Activated naive CD4-positive, alpha-beta T cell treated with anti-CD3 and anti-CD28 coated beads, Interleukin-2, amount 50 U/mL, for 16 hours (primary cell): ENCODE data around the gene KLF16.

Source experiments
- DNase-seq: peaks from one replicate; pipeline ENCODE4 v3.0.0-alpha.2; 2020

KLF16 gene

DNA sequence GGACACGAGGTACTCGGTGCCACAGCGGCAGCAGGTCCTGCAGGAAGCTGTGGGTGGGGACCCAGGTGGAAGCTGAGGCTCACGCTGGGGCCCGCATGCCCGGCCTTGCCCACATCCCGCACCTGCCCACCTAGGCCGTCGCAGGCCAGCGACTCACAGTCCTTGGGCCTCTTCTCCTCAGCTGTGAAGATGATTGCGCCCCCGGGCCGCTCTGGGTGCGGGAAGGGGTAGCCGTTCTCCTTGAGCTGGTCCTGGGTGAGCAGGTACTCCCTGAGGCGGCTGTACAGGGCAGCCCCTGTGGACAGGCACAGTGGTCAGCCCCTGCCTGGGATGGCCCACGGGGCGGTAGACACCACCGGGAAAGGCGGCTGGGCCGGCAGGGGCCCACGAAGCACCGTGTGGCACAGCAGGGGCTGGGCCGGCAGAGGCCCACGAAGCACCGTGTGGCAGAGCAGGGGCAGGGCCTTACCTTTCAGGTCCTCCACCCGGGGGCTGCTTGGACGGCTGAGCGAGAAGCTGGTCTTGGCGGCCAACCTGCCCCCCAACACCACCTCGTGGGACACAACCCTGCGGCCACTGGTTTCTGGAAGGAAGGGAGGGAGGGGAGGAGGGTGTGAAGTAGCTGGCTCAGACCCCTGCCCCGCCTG lies 44.7 kb downstream of the KLF16 start:
- DNase-seq: no peak

DNA sequence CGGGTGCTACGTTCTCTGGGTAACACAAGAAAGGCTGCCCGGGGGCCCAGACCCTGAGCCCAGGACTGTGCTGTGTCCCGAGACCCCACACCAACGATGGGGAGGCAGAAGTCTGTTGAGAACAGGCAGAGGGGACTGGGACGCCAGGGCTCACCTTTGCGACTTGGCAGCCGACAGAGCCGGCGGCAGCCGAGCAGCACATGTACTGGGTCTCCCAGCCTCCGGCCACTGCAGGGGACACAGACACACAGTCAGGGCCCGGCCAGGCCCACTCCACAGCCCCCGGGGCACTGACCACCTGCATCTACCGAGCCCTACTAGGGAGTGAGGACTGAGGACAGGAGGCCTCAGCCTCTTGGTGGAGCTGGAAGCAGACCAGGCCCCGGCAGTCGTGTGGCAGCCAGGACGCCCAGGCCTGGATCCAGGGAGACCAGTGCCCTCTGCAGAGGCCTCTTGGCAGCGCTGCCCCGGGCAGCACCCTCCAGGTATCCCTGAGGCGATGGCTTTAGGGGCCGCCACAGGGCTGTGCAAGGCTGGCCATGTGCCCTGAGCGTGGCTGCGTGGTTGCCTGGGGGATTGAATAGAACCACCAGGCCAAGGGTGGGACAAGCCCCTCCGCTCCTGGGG lies 45.7 kb downstream of the KLF16 start:
- no peak for DNase-seq

DNA sequence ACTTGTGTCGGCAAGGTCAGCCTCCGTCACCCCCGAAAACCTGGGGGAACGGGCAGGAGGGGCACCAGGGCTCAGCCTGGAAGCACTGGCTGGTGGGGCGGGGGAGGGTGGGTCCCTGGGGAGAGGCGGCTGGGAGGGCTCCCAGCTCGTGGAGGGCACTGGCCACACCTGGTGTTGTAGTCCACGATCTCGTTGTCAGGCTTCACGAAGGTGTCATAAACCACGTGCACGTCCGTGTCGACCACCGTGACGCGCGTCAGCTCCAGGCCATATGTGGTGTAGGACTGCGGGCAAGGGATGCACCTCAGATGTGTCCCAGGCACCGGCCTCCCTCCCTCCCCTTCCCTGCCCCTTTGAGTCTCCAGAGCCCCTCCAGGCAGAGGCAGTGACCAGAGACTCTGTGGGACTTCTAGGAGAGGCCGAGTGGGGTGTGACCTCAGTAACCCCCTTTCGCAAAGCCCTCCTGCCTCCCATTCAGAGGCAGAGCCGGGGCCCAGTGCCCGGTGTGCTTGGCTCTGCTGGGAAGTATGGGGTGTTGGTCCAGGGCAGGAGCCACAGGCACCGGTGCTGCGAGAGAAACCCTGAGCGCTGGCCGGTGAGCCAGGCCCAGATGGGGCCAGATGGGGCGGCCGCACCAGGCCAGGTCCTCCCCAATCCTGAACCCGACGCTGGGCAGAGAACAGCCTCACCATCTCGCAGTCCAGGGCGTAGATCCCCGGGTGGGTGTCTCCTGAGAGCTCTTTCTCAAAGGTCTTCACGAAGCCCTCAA lies 46.7 kb downstream of the KLF16 start:
- no peak for DNase-seq

DNA sequence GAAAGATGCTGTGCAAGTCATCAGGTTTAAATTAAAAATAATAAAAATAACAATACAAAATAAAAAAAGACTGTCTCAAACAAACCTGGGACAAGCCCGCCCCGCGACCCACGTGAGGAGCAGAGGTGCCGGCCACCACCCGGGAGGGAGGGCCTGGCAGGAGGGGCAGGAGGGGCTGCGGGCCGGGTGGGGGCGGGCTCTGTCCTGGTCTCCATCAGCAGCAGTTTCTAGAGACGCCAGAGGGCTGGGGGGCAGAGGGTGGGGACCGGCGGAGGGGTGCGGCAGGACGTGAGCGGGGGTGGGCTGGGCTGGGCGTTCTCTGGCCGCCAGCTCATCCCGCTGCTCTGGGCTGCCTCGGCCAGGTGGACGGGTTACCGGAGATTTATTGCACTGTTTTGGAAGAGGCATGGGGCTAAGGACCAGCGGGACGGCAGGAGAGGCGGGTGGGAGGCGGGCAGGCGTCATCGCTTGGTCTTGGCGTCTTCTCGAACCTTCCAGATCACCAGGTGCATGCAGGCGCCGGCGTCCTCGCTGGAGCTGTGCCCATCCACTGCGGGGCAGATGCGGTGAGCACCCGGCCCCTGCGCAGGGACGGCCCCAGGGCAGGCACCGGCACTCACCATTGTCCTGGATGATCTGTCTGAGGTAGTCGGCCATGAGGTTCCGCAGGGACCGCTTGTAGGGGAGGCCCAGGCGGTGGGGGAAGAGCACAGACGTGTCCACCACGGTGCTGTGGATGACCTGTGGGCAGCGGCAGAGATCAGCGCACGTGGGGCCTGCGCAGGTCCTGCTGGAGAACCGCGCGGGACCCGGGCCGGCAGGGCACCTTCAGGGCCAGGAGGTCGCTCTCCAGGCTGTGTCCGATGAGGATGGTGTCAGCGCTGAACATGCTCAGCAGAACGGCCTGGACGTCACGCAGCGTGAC lies 47.5 kb downstream of the KLF16 start:
- DNase-seq: no peak

DNA sequence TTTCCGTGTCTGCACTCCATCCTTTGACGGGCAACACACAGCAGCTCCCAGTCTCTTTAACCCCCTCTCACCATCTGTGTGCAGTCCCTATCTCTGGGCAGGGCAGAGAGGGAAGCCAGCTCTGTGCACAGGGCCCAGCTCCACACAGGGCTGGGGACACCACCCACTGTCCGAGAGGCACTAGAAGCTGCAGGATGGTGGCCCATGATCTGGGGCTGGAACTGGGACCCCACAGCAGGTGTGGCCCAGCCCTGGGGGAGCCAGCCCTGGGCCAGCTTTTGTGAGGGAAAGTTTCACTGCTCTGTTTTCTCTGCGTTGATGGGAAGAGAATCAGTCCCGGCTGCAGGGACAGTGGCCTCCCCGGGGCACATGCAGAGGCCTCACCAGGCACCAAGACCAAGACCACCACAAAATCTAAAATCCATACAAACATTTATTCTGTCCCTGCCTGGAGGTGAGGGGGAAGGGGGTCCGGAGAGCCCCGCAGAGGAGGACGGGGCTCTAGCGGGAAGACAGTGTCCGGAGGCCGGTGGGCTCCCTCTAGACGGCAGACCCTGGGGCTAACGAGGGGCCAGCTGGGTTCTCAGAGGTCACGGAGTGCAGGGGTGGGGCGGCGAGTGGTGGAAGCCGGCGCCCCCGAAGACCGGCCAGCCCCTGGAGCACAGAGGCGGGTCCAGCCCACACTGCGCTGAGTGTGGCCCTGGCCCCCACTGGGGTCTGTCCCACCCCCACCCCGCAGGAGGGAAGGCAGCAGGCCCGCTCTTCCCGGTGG lies 48.4 kb downstream of the KLF16 start:
- DNase-seq: no peak

DNA sequence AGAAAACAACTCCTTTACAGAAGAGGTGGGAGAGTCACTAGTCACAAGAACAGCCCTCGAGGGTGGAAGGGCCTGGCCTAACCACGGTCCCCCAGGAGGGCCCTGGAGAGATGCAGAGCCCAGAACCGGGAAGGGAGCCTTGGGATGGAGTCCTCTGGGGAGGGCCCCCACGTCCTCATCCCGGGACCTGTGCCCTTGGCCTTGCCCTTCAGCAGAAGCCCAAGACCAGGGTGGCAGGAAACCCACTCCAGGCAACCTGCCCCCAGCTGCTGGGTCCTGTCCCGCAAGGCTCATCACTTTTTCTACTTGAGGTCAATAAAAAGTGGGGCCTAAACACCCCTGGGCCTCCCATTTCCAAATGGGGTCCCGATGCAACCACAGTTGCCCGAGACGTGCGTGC lies 49.0 kb downstream of the KLF16 start:
- DNase-seq: no peak

DNA sequence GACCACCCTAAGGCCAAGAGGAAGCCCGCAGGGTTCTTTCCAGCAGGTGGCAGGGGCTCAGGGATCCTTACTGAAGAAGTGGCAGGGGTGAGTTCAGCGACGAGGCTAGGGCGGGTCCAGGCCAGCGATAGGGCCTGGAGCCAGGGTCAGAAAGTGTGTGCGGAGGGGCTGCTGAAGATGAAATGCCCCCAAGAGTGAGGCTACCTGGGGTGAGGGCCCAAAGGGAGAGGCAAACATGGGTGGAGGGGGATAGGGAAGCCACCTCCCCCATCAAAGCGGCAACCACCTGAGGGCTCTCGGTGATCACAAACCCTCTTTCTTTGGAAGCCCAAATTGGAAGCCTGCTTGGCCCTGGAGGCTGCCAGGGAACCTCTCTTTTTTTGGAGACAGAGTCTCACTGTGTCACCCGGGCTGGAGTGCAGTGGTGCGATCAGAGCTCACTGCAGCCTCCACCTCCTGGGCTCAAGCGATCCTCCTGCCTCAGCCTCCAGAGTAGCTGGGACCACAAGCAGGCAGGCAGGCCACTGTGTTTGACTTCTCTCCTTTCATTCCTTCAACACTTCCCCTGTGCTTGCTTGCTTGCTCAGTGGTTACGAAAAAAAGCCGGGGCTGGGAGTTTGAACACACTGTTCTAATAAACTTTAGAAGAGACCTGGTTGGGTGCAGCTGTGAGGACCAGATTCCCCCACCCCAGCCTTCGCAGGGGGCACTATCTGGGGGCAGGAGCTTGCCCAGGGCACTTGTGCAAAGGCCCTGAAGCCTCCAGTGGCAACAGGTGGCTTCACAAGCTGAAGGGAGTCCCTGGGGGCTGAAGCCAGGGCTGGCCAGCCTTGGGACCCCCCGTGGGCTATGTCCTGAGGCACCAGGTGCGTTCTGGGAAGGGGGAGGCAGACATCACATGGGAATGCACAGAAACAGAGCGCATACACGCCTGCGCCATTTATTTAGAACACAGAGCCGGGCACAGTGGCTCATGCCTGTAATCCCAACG lies 49.9 kb downstream of the KLF16 start:
- DNase-seq: no peak

DNA sequence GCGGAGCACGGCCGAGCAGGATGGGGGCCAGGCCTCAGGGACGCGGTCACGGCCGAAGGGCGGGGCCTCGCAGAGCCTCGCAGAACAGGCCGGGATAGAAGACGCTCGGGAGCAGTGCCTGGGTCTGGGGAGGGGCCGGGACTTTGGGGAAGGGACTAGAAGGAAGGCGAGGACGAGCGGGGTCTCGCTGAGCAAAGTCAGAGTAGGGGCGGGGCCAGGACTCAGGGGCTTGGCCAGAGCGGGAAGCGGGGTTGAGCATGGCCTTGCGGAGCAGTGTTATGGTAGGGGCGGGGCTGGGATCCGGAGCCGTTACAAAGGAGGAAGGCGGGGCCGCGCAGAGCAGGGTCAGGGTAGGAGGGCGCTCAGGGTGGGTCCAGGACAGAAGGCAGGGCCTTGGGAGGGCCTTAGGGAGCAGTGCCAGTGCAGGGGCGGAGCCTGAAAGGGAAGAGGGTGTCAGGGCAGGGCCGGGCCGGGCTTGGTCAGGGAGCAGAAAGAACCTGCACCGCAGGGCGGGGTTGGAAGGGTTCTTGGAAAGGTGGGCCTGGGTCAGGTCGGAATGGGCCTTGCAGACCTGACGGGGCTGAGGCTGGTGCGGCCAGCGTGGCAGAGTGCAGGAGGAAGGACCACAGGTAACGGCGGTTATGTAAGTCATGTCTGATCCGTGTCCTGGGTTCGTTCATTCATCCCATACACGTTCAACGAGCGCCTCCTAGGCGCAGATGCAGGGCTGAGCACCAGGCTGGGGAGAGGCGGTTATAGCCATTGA lies 50.8 kb downstream of the KLF16 start:
- peak; percentile 80 for DNase-seq

DNA sequence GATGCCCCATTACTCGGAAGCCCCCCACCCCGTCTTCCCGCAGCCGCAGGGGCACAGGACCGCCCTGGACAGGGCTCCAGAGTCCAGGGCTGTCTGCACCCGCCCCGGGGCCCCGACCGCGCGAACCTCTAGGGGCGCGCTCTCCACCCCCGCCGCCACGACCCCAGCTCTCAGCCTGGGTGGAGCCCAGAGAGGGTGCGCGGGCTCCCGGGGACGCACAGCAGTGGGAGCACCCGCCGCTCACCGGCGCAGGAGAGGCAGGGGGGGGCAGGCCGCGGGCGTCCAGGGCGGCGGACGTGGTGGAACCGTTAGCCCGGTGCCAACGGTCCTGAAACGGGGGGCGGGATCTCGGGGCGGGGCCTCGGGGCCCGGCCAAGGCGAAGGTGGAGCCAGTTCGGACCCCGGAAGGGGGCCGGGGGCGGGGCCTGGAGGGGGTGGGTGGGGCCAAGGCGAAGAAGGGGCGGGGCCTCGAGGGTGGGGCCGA lies 51.4 kb downstream of the KLF16 start, which contains the start of gene ATP8B3:
Gene ATP8B3, minus strand, starts transcription at position 335 of the 484 bp plus-strand sequence. CDS start 540 bp downstream, outside the sequence.
- DNase-seq: no peak

DNA sequence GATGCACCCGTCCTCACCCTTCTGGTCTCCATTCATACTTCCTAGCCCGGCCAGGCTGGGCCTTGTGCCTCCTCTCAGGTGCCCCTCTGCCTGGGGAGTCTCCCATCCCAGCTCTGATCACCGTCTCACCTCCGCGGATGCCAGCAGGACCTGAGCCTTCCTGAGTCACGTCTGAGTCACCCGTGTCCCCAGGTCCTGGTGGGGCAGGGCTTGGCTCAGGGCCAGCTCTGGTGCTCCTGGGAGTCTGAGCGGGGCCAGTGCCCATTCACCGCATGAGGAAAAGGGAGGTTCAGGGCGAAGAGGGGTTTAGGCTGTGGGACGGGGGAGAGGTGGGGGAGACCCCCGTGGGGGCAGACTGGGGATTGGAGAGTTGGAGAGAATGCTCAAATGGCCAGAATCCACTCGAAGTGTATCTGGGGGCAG lies 51.9 kb downstream of the KLF16 start:
- peak; percentile 50 for DNase-seq

DNA sequence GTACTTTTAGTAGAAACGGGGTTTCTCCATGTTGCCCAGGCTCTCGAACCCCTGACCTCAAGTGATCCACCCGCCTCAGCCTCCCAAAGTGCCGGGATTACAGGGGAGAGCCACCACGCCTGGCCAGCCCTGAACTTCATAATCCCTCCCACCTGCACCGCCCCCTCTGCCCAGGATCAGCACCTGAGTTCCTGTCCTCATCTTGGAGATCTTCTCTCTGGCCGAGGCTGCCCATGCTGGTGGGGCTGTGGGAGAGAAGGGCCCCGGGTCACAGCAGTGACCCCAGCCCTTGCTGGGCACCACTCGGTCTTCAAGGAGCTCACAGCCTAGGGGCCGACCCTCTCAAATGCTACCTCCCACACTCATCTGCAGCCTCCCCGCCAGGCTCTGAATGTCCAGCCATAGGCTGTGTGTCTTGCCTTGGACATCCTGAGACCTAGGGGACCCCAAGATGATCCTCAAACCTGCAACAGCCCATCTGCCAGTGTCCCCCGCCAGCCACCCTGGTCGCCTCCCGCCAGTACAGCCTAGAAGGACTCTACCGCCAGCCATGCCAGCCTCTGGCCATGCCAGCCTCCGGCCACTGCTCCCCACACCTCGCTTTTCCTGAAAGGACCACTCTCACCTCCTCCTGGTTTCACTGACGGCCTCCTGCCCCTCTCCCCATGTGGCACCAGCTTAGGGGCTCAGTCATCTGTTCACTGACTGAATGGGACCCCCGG lies 52.8 kb downstream of the KLF16 start:
- DNase-seq: no peak

DNA sequence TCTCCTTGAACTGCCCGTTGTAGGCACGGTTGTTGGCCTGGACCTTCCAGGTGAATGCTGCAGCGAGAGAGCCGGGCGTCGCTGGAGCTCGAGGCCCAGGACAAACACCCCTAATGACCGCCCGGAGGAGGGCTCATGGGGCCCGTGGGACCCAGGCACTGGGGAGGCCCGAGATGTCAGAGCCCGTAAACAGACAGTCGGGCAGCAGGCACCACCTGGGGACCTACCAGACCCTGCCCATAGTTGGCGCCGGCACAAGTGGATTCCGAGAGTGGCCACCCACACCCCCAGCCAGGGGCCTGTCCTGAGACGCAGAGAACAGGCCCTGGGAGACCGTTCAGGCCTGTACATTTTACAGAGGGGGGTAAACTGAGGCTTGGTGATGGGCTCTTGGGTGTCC lies 53.7 kb downstream of the KLF16 start:
- no peak for DNase-seq

DNA sequence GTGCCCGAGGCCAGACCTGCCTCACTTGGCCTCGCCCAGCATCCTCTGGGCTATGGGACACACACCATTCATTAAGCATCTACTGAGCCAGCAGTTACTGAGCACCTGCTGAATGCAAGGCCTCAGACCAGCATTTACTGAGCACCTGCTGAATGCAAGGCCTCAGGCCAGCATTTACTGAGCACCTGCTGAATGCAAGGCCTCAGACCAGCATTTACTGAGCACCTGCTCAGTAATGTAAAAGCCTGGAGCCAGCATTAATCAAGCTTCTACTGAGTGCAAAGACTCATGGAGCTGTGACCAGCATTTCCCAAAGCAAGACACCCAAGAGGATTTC lies 55.0 kb downstream of the KLF16 start:
- DNase-seq: no peak

DNA sequence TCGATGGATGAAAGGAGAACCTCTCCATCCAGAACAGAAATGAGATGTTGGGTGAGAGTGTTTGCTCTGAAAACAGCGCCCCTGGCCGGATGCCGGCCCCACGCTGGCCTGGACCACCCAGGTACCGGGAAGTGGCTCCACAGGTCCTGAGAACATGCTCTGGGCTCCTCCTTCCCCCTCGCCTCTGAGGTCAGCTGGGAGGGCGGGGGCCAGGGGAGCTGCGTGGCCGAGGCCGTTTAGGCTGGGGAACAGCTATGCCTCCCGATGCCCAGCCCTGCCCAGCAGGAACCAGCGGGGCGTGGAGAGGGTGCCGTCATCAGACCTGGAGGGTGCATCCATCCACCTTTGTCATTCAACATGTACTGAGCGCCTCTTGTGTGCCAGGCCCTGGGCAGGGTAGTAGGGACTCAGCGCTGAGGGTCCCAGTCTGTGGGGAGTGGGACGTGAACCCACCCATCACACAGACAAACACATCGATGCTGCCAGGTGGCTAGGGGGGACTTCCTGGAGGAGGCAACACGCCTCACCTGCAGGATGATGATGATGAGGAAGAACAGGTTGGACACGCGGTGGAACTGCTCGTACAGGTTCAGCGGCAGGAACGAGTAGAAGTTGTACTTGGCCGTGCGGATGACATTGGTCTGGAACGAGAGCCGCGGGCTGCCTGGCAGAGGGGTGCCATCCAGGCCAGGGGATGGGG lies 55.5 kb downstream of the KLF16 start:
- no peak for DNase-seq

DNA sequence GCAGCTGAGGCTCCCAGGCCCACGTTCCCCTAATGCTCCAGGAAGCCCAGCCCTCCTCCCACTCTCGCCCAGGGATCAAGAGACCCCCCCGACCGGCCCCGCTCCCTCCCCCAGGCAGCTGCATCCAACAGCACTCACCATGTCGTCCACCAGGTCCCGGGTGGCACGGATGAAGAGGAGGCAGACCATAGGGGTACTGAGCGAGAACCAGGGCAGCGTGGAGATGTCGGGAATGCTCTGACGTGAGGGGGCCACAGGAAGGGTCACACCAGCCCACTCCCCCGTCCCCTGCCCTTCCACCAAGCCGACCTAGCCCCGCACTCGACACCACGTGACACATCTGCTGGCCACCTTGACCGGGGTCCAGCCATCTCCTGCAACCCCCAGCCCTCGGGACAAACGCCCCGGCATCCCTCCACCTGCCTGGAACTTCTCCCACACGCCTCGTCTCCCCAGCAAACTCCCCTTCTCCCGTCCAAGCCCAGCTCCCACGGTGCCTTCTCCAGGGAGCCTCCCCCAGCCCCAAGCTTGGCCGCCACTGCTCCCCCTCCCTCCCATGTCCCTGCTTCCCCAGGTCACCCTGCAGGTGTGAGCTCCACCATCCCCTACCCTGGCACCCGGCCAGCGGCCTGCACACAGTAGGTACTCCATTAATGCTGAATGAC lies 56.2 kb downstream of the KLF16 start:
- DNase-seq: no peak

DNA sequence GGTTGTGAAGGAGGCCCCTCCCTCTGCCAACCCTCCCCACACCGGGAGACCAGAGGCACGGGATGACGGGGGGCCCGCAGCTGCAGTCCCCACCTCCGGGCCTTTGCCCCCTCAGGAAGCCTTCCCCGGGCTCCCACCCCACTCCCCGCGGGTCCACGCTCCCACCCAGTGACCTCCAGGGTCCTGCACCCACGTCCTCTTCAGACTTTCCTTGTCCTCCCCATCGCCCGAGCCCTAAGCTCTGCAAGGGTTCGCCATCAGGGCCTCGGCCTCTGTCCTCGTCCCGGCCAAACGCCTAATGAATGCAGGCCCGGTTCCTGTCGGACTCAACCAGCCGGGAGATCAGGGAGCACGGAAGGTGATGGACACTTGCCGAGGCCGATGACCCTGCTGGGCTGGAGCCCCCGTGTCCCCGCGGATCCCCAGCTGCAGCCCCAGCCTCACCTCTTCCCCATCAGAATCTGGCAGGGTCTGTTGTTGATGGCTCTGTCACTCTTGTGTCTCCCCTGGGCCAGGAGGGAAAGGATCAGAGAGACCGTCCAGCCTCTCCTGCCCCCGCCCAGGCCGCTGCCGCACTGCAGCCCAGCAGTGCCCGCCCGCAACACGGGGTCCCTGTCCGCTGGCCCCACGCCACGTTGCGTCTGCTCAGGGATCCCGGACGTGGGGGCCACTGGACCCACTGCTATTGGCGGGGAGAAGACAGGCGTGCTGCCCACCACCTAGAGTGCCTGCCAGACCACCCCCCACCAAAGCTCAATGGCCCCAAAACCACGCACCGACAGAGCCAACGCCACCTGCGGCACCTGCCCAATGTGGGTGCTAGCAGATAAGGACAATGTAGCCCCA lies 57.0 kb downstream of the KLF16 start:
- DNase-seq: no peak
